Heart left ventricle (tissue), 13 donors: ENCODE results near the gene P3H3.

ENCODE experiments used
- CTCF ChIP-seq, 12 donors: fragments of 200-600 bp; sonication (generic) in 4 of 12; IDR thresholded peaks; one replicate each; pipeline versions ENCODE4 v1.5.0 to v1.8.0; 2018 to 2022; ENCODE audit warnings: antibody characterized with exemption in 12 of 12, mild to moderate bottlenecking in 5 of 12
- POLR2A ChIP-seq, 2 donors: fragments of 450-650 bp; IDR thresholded peaks; one replicate each; pipeline ENCODE4 v1.6.1; 2017; ENCODE audit warnings: antibody characterized with exemption in 2 of 2, mild to moderate bottlenecking in 2 of 2, moderate library complexity in 2 of 2
- donor health status: ischemic (EF 13 %, LVEDD 7.1; RV severe dilation, severe dysfunction).
- donor health status: DM: no; HTN: yes; CAD: no.
- donor health status: DM: no; HTN: no; CAD: no.
- donor health status: ischemic (EF 25% LVEDD 6.9; RV normal size, moderate dysfunction).
- donor health status: ischemic (EF 25% LVEDD 5.7; RV mildly dilated, moderate dysfunction).
- donor health status: ischemic (EF 35%, LVEDD 5.7; RV mildly dilated, moderate dysfunction).
- donor health status: nonischemic (EF 11% LVEDD 7.7; RV severe dilation, severe dysfunction).
- donor health status: DM: yes; HTN: yes; CAD: no.
- donor health status: PGD.
- donor health status: ischemic (EF 29% LVEDD 5.4; RV normal size, mild dysfunction).
- donor health status: nonischemic (EF 23%, LVEDD 6.1; RV moderate dilation, normal function).

GRCh38 chr12:6845395-6845794, 17.2 kb downstream of the P3H3 start:
- no peak for TF ChIP-seq CTCF (IDR thresholded peaks at IDR 0.05)
- no peak for TF ChIP-seq POLR2A (IDR thresholded peaks at IDR 0.05)
